Tongue (tissue), 2 donors: Measurements from ENCODE around the gene SPATA4. TPM values are rescaled to one million over a fixed set of nuclear protein-coding genes. Genes with fewer than 3 reads are reported as not detected.
"Not testable (repeated sequence)": the region's sequence is repeated elsewhere in the genome, so short reads cannot be mapped to it uniquely, and the experiment has no call there.

Source experiments
- DNase-seq: peaks from one replicate; pipeline ENCODE4 v3.0.0-alpha.2; 2015
- total RNA-seq: library from RNA; depleted of rRNA; stranded (reverse); fragments of >200 nt; gene quantifications from one replicate; pipeline ENCODE4 v1.2.3, GENCODE V29; 2014

The SPATA4 gene
- not detected for total RNA-seq

GRCh38 chr4:176195184-176195978 lies at the start of gene SPATA4:
TSS of gene SPATA4 (minus strand) at chr4:176195585. CDS start at chr4:176195562, 23 bp downstream.
- DNase-seq: peak; percentile 97

DNA sequence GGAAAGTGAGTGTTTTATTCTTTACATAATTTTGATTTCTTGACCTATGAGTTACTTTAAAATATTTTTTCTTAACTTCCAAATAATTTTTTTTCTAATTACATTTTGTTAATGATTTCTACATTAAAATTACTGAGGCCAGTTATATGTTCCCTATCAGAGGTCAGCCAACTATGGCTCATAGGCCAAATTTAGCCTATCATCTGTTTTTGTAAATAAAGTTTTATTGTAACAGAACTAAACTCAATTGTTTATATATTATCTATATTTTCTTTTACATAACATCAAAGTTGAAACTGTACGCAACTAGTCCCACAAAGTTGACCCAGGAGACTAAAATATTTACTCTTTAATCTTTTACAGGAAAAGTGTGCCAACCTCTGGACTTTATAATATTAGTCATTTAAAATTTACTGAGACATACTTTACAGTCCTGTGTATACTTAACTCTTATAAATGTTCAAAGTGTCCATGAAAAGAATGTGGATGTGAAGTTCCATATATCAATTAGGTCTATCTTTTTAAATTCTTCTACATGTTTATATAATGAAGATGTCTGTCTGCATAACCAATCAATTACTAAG lies 47.5 kb upstream of the SPATA4 start:
- DNase-seq: no peak

- DNase-seq: no peak
These were observed 46.3 kb upstream of the SPATA4 start for GRCh38 chr4:176241703-176242102.

- DNase-seq: peak; percentile 55
These were observed 43.4 kb upstream of the SPATA4 start for GRCh38 chr4:176238826-176239225.

DNA sequence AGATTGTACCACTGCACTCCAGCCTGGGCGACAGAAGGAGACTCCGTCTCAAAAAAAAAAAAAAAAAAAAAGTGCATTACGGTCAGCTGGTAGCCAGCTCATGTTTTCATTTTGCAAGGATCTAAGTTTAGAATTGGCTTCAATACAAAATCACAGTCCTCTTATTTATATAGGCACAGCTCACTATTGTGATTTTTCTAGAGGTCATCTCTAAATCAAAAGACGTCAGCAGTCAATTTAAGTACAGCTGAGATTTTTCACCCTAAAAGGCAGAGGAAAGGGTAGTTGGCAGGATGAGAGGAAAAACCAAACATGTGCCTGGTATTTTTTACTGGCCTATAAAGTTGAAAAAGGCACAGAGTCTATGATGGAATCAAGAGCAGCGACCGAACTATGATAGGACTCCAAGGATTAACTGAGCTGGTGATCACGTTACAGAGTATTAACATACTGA lies 42.8 kb upstream of the SPATA4 start:
- peak; percentile 75 for DNase-seq

DNA sequence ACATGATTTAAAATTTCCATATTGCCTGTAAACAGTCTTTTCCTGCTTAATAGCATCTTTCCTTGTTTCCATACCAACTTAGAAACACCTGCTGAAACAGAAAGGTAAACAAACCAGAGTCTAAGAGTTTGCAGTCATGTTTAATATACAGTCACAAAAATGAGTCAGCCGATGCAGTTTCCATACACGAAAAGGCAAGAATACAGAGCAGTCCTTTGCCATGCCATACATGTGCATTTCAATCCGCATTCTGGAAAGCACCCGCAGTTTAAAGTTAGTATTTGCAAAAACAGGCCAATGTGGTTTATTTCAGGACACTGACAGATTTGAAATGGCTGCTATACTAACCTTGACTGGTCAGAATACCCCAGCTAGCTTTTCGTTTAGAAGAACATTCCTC lies 41.6 kb upstream of the SPATA4 start:
- no peak for DNase-seq

- peak; percentile 20 for DNase-seq
These were observed 35.5 kb upstream of the SPATA4 start for GRCh38 chr4:176230836-176231235.

GRCh38 chr4:176229645-176230044 lies 34.3 kb upstream of the SPATA4 start:
- DNase-seq: no peak

GRCh38 chr4:176226736-176227135 lies 31.4 kb upstream of the SPATA4 start:
- DNase-seq: no peak

DNA sequence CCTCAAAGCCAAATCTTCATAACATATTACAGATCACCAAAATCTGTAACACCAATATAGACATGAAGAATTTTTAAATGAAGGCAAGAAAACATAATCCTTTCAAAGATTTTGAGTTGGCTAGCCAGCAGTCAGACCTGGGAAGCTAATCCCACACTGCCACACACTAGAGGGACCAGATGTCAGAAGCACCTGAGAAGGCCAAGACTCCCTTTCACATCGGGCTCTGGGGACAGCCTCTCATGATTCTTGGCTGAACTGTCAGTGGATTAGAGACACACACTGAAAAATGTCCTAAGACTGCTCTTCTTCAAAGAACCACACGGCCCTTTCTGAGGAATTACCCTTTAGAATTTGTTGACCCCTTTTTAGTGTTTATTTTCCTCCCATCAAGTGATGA lies 28.2 kb upstream of the SPATA4 start:
- no peak for DNase-seq

- DNase-seq: no peak
These were observed 26.8 kb upstream of the SPATA4 start for GRCh38 chr4:176222149-176222548.

DNA sequence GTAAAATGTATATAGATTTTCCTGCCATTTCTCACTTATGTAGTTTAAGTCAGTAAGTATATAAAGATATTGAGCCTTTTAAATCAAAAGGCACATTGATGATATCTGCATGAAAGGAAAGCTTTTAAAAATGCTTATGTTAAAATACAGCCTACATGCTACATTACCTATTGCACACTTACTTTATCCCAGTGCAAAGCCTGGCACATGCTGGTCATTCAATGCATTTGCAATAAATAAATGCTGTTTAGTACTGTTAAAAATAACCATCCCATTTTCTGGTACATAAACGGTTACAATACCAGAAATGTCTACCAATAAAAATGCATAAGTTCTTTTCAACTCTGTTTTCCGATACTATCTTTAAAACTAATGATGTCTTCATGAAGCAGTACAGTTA lies 22.1 kb upstream of the SPATA4 start:
- DNase-seq: no peak

GRCh38 chr4:176212351-176212750 lies 17.0 kb upstream of the SPATA4 start:
- not testable (repeated sequence) for DNase-seq

GRCh38 chr4:176210579-176211296 lies 15.4 kb upstream of the SPATA4 start:
- no peak for DNase-seq

- no peak for DNase-seq
These were observed 14.7 kb upstream of the SPATA4 start for GRCh38 chr4:176210101-176210500.

DNA sequence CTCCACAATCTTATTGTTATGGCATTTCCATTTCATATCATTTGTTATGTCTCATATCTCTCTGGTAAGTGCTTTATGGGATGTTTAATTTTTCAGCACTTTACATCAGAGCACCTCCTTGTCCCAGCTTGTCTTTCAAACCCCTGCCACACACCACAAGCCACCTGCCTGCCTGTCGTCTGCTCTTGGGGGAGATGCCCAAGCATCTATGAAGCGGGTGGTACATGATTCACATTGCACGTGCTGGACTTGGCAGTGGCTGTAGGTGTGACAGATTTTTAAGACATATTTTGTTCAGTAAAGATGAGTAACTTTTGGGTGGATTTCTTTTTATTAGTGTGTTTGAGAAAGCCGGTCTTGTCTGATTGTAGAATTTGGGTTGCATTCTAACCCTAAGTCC lies 14.2 kb upstream of the SPATA4 start:
- no peak for DNase-seq

DNA sequence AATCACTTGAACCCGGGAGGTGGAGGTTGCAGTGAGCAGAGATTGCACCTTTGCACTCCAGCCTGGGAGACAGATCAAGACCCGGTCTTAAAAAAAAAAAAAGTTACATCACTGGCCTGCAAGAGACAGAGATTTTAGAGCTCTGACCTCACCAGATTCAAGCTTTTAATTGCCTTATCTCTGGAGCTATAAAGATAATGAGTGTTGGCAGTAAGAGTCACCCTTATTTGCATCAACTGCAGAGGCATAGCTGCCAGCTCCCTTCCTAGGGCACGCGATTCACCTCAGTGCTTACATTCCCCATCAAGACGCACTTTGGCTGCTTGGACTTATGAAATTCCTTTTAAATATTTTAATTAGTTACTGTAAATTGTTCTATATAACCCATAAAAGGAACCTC lies 12.5 kb upstream of the SPATA4 start:
- no peak for DNase-seq

GRCh38 chr4:176205299-176205698 lies 9.9 kb upstream of the SPATA4 start:
- DNase-seq: no peak

DNA sequence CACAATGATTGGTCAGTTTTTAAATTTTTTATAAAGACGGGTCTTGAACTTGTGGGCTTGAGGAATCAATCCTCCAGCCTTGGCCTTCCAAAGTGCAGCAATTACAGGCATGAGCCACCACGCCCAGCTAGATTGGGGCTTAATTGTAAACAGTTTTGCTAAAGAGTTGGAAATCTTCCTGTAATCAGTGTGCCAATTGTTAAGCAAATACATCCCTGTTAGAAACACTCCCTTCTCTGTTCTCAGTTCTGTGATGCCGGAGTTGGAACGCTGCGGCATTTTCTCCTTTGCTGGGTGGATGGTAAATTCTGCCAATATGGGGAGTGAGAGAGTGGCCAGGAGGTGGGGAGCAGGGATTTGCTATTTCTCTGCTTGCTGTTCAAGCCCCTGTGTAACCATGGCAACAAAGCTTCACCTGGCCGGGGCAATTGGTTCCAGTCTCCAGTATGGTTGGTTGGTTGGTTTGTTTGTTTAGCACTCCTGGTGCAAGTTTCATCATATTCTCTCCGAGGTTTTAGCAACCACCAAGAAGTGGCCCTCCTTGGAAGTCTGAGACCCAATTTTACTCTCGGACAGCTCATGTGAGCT lies 3.0 kb upstream of the SPATA4 start:
- DNase-seq: no peak

- no peak for DNase-seq
These were observed 1.4 kb downstream of the SPATA4 start for GRCh38 chr4:176193938-176194337.

GRCh38 chr4:176193126-176193525 lies 2.3 kb downstream of the SPATA4 start:
- DNase-seq: no peak

DNA sequence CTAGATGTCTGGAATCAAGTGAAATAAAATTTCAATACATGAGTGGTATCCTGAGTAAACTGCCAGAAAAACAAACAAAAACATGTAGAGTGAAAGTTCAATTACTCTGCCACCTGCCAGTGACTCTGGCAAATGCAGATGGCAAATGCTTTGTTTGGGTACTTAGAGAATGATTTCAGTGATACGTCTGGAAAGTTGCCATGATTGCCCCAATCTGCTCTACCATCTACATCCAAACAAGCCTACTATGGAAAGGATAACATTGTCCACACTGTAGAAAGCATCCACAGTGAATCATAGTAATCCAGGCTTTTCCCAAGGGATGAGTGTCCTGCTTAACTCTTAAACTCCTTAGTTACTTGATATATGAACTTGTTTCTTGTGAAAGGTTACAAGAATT lies 3.4 kb downstream of the SPATA4 start:
- peak; percentile 58 for DNase-seq
